Heart left ventricle (tissue), 13 donors: ENCODE measurements around the gene STPG2.

ENCODE experiments used
- POLR2A ChIP-seq, 2 donors: fragments of 450-650 bp; IDR thresholded peaks; one replicate each; pipeline ENCODE4 v1.6.1; 2017; ENCODE audit warnings: antibody characterized with exemption in 2 of 2, mild to moderate bottlenecking in 2 of 2, moderate library complexity in 2 of 2
- TF ChIP-seq, protein P1 (sequence below), 12 donors: fragments of 200-600 bp; sonication (generic) in 4 of 12; IDR thresholded peaks; one replicate each; pipeline versions ENCODE4 v1.5.0 to v1.8.0; 2018 to 2022; ENCODE audit warnings: antibody characterized with exemption in 12 of 12, mild to moderate bottlenecking in 5 of 12
- donor health status: ischemic (EF 13 %, LVEDD 7.1; RV severe dilation, severe dysfunction).
- donor health status: DM: no; HTN: yes; CAD: no.
- donor health status: DM: no; HTN: no; CAD: no.
- donor health status: ischemic (EF 25% LVEDD 6.9; RV normal size, moderate dysfunction).
- donor health status: ischemic (EF 25% LVEDD 5.7; RV mildly dilated, moderate dysfunction).
- donor health status: ischemic (EF 35%, LVEDD 5.7; RV mildly dilated, moderate dysfunction).
- donor health status: nonischemic (EF 11% LVEDD 7.7; RV severe dilation, severe dysfunction).
- donor health status: DM: yes; HTN: yes; CAD: no.
- donor health status: PGD.
- donor health status: ischemic (EF 29% LVEDD 5.4; RV normal size, mild dysfunction).
- donor health status: nonischemic (EF 23%, LVEDD 6.1; RV moderate dilation, normal function).

DNA sequence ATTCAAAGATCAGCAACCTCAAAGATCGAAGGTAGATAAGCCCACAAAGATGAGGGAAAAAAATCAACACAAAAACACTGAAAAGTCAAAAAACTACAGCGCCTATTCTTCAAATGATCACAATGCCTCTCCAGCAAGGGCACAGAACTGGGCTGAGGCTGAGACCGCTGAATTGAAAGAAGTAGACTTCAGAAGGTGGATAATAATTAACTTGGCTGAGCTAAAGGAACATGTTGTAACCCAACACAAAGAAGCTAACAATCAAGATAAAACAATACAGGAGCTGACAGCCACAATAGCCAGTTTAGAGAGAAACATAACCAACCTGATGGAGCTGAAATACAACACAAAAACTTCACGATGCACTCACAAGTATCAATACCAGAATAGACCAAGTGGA, 231.1 kb downstream of the STPG2 start:
- TF ChIP-seq, protein P1, sequence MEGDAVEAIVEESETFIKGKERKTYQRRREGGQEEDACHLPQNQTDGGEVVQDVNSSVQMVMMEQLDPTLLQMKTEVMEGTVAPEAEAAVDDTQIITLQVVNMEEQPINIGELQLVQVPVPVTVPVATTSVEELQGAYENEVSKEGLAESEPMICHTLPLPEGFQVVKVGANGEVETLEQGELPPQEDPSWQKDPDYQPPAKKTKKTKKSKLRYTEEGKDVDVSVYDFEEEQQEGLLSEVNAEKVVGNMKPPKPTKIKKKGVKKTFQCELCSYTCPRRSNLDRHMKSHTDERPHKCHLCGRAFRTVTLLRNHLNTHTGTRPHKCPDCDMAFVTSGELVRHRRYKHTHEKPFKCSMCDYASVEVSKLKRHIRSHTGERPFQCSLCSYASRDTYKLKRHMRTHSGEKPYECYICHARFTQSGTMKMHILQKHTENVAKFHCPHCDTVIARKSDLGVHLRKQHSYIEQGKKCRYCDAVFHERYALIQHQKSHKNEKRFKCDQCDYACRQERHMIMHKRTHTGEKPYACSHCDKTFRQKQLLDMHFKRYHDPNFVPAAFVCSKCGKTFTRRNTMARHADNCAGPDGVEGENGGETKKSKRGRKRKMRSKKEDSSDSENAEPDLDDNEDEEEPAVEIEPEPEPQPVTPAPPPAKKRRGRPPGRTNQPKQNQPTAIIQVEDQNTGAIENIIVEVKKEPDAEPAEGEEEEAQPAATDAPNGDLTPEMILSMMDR (IDR thresholded peaks at IDR 0.05), result no peak
- TF ChIP-seq POLR2A (IDR thresholded peaks at IDR 0.05), result no peak
